ENCODE measurements around the gene IFI16.
"Not testable (repeated sequence)": the region's sequence is repeated elsewhere in the genome, so short reads cannot be mapped to it uniquely, and the experiment has no call there.

The IFI16 gene

GRCh38 chr1:159040206-159040605 is 30.5 kb downstream of the IFI16 start:
- TF ChIP-seq NFRKB (IDR thresholded peaks at IDR 0.05) (no peak), ZNF384 (IDR thresholded peaks at IDR 0.05) (no peak), CTBP1 (IDR thresholded peaks at IDR 0.05; ENCODE audit: borderline replicate concordance) (no peak), PKNOX1 (IDR thresholded peaks at IDR 0.05) (no peak), ARNT (IDR thresholded peaks at IDR 0.05) (no peak), FOXK2 (IDR thresholded peaks at IDR 0.05) (no peak), BHLHE40 (IDR thresholded peaks at IDR 0.05; ENCODE audit: borderline replicate concordance) (no peak), SP1 (IDR thresholded peaks at IDR 0.05) (no peak), FOXA1 (IDR thresholded peaks at IDR 0.05) (no peak), HDGF (IDR thresholded peaks at IDR 0.05; ENCODE audit: borderline replicate concordance) (no peak)
- DNase-seq (ENCODE audit: extremely low spot score), result no peak
- CTCF ChIA-PET, result interaction anchor here (0.6 kb wide), 1 partner anchor 687 kb away, joined by 3 read pairs; no protein-coding TSS in a partner anchor

GRCh38 chr1:159040893-159041724 is 31.4 kb downstream of the IFI16 start:
- TF ChIP-seq FOXA1 (IDR thresholded peaks at IDR 0.05) (no peak), FOXM1 (IDR thresholded peaks at IDR 0.05; ENCODE audit: borderline replicate concordance) (no peak), ZNF384 (IDR thresholded peaks at IDR 0.05) (no peak)
- ChIA-PET CTCF (interaction anchor here (0.6 kb wide), 1 partner anchor 687 kb away, joined by 3 read pairs; no protein-coding TSS in a partner anchor), POLR2A (no interaction called here)
- DNase-seq (ENCODE audit: extremely low spot score), result no peak

More at GRCh38 chr1:159040206-159040605, 30.5 kb downstream of the IFI16 start:
- POLR2A ChIA-PET, result no interaction called here

- DNase-seq (ENCODE audit: extremely low spot score); CTCF ChIA-PET; POLR2A ChIA-PET: not testable (repeated sequence)
Observed at GRCh38 chr1:159046486-159046885, 36.8 kb downstream of the IFI16 start.

- ChIA-PET POLR2A (no interaction called here), CTCF (no interaction called here)
- no peak for DNase-seq (ENCODE audit: extremely low spot score)
- TF ChIP-seq ELF4 (IDR thresholded peaks at IDR 0.05) (no peak), ZNF384 (IDR thresholded peaks at IDR 0.05) (no peak), LEF1 (IDR thresholded peaks at IDR 0.05; ENCODE audit: borderline replicate concordance) (no peak), L3MBTL2 (conservative IDR thresholded peaks at IDR 0.05) (no peak), FOXA1 (IDR thresholded peaks at IDR 0.05) (no peak), TARDBP (IDR thresholded peaks at IDR 0.05) (no peak), ARNT (IDR thresholded peaks at IDR 0.05) (no peak), FOXK2 (IDR thresholded peaks at IDR 0.05) (no peak), SP1 (IDR thresholded peaks at IDR 0.05) (no peak), BHLHE40 (IDR thresholded peaks at IDR 0.05; ENCODE audit: borderline replicate concordance) (no peak), CTBP1 (IDR thresholded peaks at IDR 0.05; ENCODE audit: borderline replicate concordance) (no peak)
Observed at GRCh38 chr1:159051436-159051835, 41.7 kb downstream of the IFI16 start.

- no peak for DNase-seq (ENCODE audit: extremely low spot score)
- no peak for TF ChIP-seq FOXM1 (IDR thresholded peaks at IDR 0.05; ENCODE audit: borderline replicate concordance)
- TF ChIP-seq TARDBP (IDR thresholded peaks at IDR 0.05), result no peak
- no peak for TF ChIP-seq PKNOX1 (IDR thresholded peaks at IDR 0.05)
- no peak for TF ChIP-seq ARNT (IDR thresholded peaks at IDR 0.05)
- no peak for TF ChIP-seq FOXK2 (IDR thresholded peaks at IDR 0.05)
- no peak for TF ChIP-seq FOXA1 (IDR thresholded peaks at IDR 0.05)
- no peak for TF ChIP-seq CTBP1 (IDR thresholded peaks at IDR 0.05; ENCODE audit: borderline replicate concordance)
- no peak for TF ChIP-seq SUZ12 (IDR thresholded peaks at IDR 0.05)
- no peak for TF ChIP-seq ELF4 (IDR thresholded peaks at IDR 0.05)
- TF ChIP-seq NFRKB (IDR thresholded peaks at IDR 0.05), result no peak
- TF ChIP-seq LEF1 (IDR thresholded peaks at IDR 0.05; ENCODE audit: borderline replicate concordance), result no peak
- no peak for TF ChIP-seq BHLHE40 (IDR thresholded peaks at IDR 0.05; ENCODE audit: borderline replicate concordance)
- no peak for TF ChIP-seq L3MBTL2 (conservative IDR thresholded peaks at IDR 0.05)
- TF ChIP-seq ZNF384 (IDR thresholded peaks at IDR 0.05), result no peak
- TF ChIP-seq HDGF (IDR thresholded peaks at IDR 0.05; ENCODE audit: borderline replicate concordance), result no peak
- TF ChIP-seq SP1 (IDR thresholded peaks at IDR 0.05), result no peak
- CTCF ChIA-PET, result interaction anchor here (0.7 kb wide), 1 partner anchor 849 kb away, joined by 3 read pairs; no protein-coding TSS in a partner anchor
- POLR2A ChIA-PET, result no interaction called here
Observed at GRCh38 chr1:159054427-159054826, 44.7 kb downstream of the IFI16 start.

GRCh38 chr1:159055181-159055641 is 45.5 kb downstream of the IFI16 start:
- TF ChIP-seq NFRKB (IDR thresholded peaks at IDR 0.05) (no peak), FOXK2 (IDR thresholded peaks at IDR 0.05) (no peak), CTBP1 (IDR thresholded peaks at IDR 0.05; ENCODE audit: borderline replicate concordance) (no peak), PKNOX1 (IDR thresholded peaks at IDR 0.05) (no peak), LEF1 (IDR thresholded peaks at IDR 0.05; ENCODE audit: borderline replicate concordance) (no peak), L3MBTL2 (conservative IDR thresholded peaks at IDR 0.05) (no peak), HDGF (IDR thresholded peaks at IDR 0.05; ENCODE audit: borderline replicate concordance) (no peak), SP1 (IDR thresholded peaks at IDR 0.05) (no peak), ARNT (IDR thresholded peaks at IDR 0.05) (no peak), SUZ12 (IDR thresholded peaks at IDR 0.05) (no peak), TARDBP (IDR thresholded peaks at IDR 0.05) (no peak), BHLHE40 (IDR thresholded peaks at IDR 0.05; ENCODE audit: borderline replicate concordance) (no peak), FOXM1 (IDR thresholded peaks at IDR 0.05; ENCODE audit: borderline replicate concordance) (no peak), ZNF384 (IDR thresholded peaks at IDR 0.05) (no peak), ELF4 (IDR thresholded peaks at IDR 0.05) (no peak)
- no peak for DNase-seq (ENCODE audit: extremely low spot score)
- POLR2A ChIA-PET, result no interaction called here
- CTCF ChIA-PET, result interaction anchor here (0.7 kb wide), 1 partner anchor 848 kb away, joined by 3 read pairs; no protein-coding TSS in a partner anchor

Data from HEK293T (cell line).